C4-2B (cell line): Measurements from ENCODE around the gene FAM153A.
"Not testable (repeated sequence)": the region's sequence is repeated elsewhere in the genome, so short reads cannot be mapped to it uniquely, and the experiment has no call there.

ENCODE experiments used
- CTCF ChIP-seq: fragments of 450-650 bp; conservative IDR thresholded peaks from 2 replicates; pipeline ENCODE4 v1.5.1; 2017; ENCODE audit warnings: mild to moderate bottlenecking
- ZFX ChIP-seq: fragments of 450-650 bp; IDR thresholded peaks from 2 replicates; pipeline ENCODE4 v1.6.1; 2017

- not testable (repeated sequence) for TF ChIP-seq CTCF, ZFX
Observed at GRCh38 chr5:177812160-177812743, 29.6 kb upstream of the FAM153A start.
